Thyroid gland (tissue), 4 donors: ENCODE data around the gene PPIC.

ENCODE experiments used
- POLR2A ChIP-seq, 2 donors: fragments of 450-650 bp; IDR thresholded peaks; one replicate each; pipeline ENCODE4 v1.6.1; 2017; ENCODE audit warnings: antibody characterized with exemption in 2 of 2, mild to moderate bottlenecking in 2 of 2, moderate library complexity in 1 of 2
- TF ChIP-seq, protein P1 (sequence below), 6 experiments: fragments of 200-600 bp in 3 of 6; fragments of 450-650 bp in 3 of 6; sonication (generic) in 3 of 6; IDR thresholded peaks; one replicate each; pipeline ENCODE4 v1.5.1; 2016 to 2019; ENCODE audit warnings: antibody characterized with exemption in 6 of 6, mild to moderate bottlenecking in 2 of 6, inconsistent platforms in 1 of 6, moderate library complexity in 1 of 6

- TF ChIP-seq, protein P1, sequence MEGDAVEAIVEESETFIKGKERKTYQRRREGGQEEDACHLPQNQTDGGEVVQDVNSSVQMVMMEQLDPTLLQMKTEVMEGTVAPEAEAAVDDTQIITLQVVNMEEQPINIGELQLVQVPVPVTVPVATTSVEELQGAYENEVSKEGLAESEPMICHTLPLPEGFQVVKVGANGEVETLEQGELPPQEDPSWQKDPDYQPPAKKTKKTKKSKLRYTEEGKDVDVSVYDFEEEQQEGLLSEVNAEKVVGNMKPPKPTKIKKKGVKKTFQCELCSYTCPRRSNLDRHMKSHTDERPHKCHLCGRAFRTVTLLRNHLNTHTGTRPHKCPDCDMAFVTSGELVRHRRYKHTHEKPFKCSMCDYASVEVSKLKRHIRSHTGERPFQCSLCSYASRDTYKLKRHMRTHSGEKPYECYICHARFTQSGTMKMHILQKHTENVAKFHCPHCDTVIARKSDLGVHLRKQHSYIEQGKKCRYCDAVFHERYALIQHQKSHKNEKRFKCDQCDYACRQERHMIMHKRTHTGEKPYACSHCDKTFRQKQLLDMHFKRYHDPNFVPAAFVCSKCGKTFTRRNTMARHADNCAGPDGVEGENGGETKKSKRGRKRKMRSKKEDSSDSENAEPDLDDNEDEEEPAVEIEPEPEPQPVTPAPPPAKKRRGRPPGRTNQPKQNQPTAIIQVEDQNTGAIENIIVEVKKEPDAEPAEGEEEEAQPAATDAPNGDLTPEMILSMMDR (IDR thresholded peaks at IDR 0.05), result no peak
- TF ChIP-seq POLR2A (IDR thresholded peaks at IDR 0.05), result no peak
Observed at GRCh38 chr5:123066016-123066415, 29.5 kb upstream of the PPIC start.
